ENCODE results near the gene NLRP1. TPM values are rescaled to one million over a fixed set of nuclear protein-coding genes. Genes with fewer than 3 reads are reported as not detected.

NLRP1 gene
- total RNA-seq, 1 donor from 2014 or later, result 29.3 TPM

DNA sequence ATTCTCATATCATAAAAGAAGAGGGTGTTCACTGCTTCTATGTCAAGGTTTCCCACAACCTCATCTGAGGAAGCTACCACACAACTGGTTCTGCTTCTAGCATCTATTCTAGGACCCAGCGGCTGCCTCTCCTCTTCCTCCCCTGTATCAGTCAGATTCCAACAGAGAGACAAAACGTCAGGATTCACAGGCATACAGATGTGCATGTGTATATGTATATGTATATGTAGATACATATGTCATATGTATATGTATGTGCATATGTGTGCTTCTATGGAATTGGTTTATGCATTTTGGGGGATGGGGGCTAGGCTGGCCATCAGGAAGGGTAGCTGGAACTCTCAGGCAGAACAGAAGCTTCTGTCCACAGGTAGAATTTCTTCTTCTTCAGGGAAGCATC, 37.4 kb upstream of the NLRP1 start:
- peaks cover 7% of the 10 kb centered on the region for H3K4me1 ChIP-seq
- no peaks in the 10 kb centered on the region for H3F3A ChIP-seq (ENCODE audit: low read depth)
- no peak overlapping the region for H3K27ac ChIP-seq
- no peaks in the 10 kb centered on the region for H3K27me3 ChIP-seq
- no peaks in the 10 kb centered on the region for H3K79me2 ChIP-seq (ENCODE audit: low read depth)
- no peak for TF ChIP-seq EZH2phosphoT487 (IDR thresholded peaks at IDR 0.05)
- no peak for TF ChIP-seq EZH2 (IDR thresholded peaks at IDR 0.05)
- TF ChIP-seq, protein P1, sequence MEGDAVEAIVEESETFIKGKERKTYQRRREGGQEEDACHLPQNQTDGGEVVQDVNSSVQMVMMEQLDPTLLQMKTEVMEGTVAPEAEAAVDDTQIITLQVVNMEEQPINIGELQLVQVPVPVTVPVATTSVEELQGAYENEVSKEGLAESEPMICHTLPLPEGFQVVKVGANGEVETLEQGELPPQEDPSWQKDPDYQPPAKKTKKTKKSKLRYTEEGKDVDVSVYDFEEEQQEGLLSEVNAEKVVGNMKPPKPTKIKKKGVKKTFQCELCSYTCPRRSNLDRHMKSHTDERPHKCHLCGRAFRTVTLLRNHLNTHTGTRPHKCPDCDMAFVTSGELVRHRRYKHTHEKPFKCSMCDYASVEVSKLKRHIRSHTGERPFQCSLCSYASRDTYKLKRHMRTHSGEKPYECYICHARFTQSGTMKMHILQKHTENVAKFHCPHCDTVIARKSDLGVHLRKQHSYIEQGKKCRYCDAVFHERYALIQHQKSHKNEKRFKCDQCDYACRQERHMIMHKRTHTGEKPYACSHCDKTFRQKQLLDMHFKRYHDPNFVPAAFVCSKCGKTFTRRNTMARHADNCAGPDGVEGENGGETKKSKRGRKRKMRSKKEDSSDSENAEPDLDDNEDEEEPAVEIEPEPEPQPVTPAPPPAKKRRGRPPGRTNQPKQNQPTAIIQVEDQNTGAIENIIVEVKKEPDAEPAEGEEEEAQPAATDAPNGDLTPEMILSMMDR (IDR thresholded peaks at IDR 0.05), result no peak
- H3K4me2 ChIP-seq, result no peak overlapping the region
- no peak overlapping the region for H2AFZ ChIP-seq (replicated peaks)
- H3K4me1 Mint-ChIP-seq, result no peaks in the 10 kb centered on the region
- H3K36me3 ChIP-seq, result no peaks in the 10 kb centered on the region
- DNase-seq (ENCODE audit: low spot score), result no peak
- no peak overlapping the region for H3K9ac ChIP-seq
- H3K36me3 Mint-ChIP-seq, result no peaks in the 10 kb centered on the region
- no peaks in the 10 kb centered on the region for H4K20me1 ChIP-seq (ENCODE audit: low read depth)
- H3K27me3 Mint-ChIP-seq (ENCODE audit: insufficient read depth, low read depth), result peaks cover 2% of the 10 kb centered on the region
- no peaks in the 10 kb centered on the region for H3K9me3 Mint-ChIP-seq
- no peak overlapping the region for H3K4me3 Mint-ChIP-seq
- H3K4me3 ChIP-seq, result no peak overlapping the region
- no peak overlapping the region for H3K27ac Mint-ChIP-seq
- H3K9me3 ChIP-seq (ENCODE audit: low read depth), result no peaks in the 10 kb centered on the region

DNA sequence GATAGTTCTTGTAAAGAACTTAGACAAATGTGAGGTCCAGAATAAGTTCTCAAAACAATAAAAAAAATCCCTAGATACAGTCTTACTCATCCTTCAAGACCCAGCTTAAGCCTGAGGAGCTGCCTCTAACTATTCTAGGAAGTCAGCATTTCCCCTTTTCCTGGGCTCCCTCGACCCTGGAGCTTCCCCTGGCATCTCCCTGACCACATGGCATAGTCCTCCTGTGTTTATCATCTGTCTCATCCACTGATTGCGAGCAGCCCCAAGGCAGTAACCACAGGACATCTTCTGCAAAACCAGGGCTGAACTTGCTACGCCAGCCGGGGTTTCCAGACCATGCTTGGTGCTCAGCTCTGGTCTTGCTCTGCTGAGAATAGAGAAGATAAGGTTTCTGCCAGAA, 36.7 kb upstream of the NLRP1 start:
- Histone ChIP-seq H3K79me2 (ENCODE audit: low read depth) (no peaks in the 10 kb centered on the region), H4K20me1 (ENCODE audit: low read depth) (no peaks in the 10 kb centered on the region), H3K4me2 (no peak overlapping the region), H3F3A (ENCODE audit: low read depth) (no peaks in the 10 kb centered on the region), H3K27me3 (no peaks in the 10 kb centered on the region), H3K9ac (no peak overlapping the region), H3K4me1 (peaks cover 7% of the 10 kb centered on the region), H3K36me3 (no peaks in the 10 kb centered on the region), H3K4me3 (no peak overlapping the region), H2AFZ (replicated peaks) (no peak overlapping the region), H3K9me3 (ENCODE audit: low read depth) (no peaks in the 10 kb centered on the region), H3K27ac (no peak overlapping the region)
- no peaks in the 10 kb centered on the region for H3K9me3 Mint-ChIP-seq
- H3K36me3 Mint-ChIP-seq, result no peaks in the 10 kb centered on the region
- H3K4me3 Mint-ChIP-seq, result no peak overlapping the region
- H3K4me1 Mint-ChIP-seq, result no peaks in the 10 kb centered on the region
- no peak overlapping the region for H3K27ac Mint-ChIP-seq
- no peak for DNase-seq (ENCODE audit: low spot score)
- H3K27me3 Mint-ChIP-seq (ENCODE audit: insufficient read depth, low read depth), result peaks cover 2% of the 10 kb centered on the region
- TF ChIP-seq EZH2 (IDR thresholded peaks at IDR 0.05) (no peak), EZH2phosphoT487 (IDR thresholded peaks at IDR 0.05) (no peak)
- TF ChIP-seq, protein P1 (IDR thresholded peaks at IDR 0.05), result no peak

DNA sequence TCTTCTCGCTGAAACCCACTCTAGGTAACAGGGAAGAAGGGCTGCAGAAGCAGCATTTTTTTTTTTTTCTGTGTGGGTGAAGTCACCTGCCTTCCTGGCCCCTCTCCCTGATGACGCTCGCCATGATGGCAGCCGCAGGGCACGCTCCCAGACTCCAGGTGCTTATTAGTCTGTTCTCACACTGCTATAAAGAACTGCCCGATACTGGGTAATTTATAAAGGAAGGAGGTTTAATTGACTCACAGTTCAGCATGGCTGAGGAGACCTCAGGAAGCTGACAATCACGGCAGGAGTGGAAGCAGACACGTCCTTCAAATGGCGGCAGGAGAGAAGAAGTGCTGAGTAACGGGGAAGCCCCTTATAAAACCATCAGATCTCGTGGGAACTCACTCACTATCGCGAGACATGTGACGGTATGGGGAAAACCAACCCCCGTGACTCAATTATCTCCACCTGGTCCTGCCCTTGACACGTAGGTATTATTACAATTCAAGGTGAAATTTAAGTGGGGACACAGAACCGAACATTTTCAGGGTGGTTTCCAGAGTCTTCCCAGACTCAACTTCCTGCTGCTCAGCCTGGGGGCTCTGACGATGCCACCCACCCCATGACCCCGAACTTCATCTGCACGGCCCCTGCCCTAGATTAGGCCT, 34.9 kb upstream of the NLRP1 start:
- TF ChIP-seq EZH2 (IDR thresholded peaks at IDR 0.05) (no peak), EZH2phosphoT487 (IDR thresholded peaks at IDR 0.05) (no peak)
- TF ChIP-seq, protein P1 (IDR thresholded peaks at IDR 0.05), result no peak
- no peak overlapping the region for H3K27ac Mint-ChIP-seq
- Histone ChIP-seq H3F3A (ENCODE audit: low read depth) (no peaks in the 10 kb centered on the region), H4K20me1 (ENCODE audit: low read depth) (no peaks in the 10 kb centered on the region), H3K9me3 (ENCODE audit: low read depth) (no peaks in the 10 kb centered on the region), H3K79me2 (ENCODE audit: low read depth) (no peaks in the 10 kb centered on the region), H3K4me2 (no peak overlapping the region), H3K4me1 (peaks cover 3% of the 10 kb centered on the region), H2AFZ (replicated peaks) (no peak overlapping the region), H3K27me3 (no peaks in the 10 kb centered on the region), H3K36me3 (no peaks in the 10 kb centered on the region), H3K4me3 (no peak overlapping the region), H3K9ac (no peak overlapping the region), H3K27ac (no peak overlapping the region)
- no peaks in the 10 kb centered on the region for H3K9me3 Mint-ChIP-seq
- no peak for DNase-seq (ENCODE audit: low spot score)
- H3K4me1 Mint-ChIP-seq, result peaks cover under 1% of the 10 kb centered on the region
- no peak overlapping the region for H3K4me3 Mint-ChIP-seq
- no peaks in the 10 kb centered on the region for H3K36me3 Mint-ChIP-seq
- peaks cover 2% of the 10 kb centered on the region for H3K27me3 Mint-ChIP-seq (ENCODE audit: insufficient read depth, low read depth)

Measured in neural progenitor cell (in vitro differentiated cells).